BLaER1 (cell line): ENCODE results near the gene H1-8.
A peak's percentile ranks its signal among the peaks of the same experiment; 100 is the strongest.

Experiments
- H3K27ac ChIP-seq: shearing (Covaris generic); formaldehyde crosslinking; 2 replicates; pipeline ENCODE4 v1.8.1; 2022
- H3K27me3 ChIP-seq: shearing (Covaris generic); formaldehyde crosslinking; 2 replicates; pipeline ENCODE4 v1.8.1; 2022
- H3K36me3 ChIP-seq: shearing (Covaris generic); formaldehyde crosslinking; 2 replicates; pipeline ENCODE4 v1.8.1; 2022
- H3K4me1 ChIP-seq: shearing (Covaris generic); formaldehyde crosslinking; 2 replicates; pipeline ENCODE4 v1.8.1; 2022
- H3K4me2 ChIP-seq: shearing (Covaris generic); formaldehyde crosslinking; 2 replicates; pipeline ENCODE4 v1.8.1; 2022
- H3K4me3 ChIP-seq: shearing (Covaris generic); formaldehyde crosslinking; 2 replicates; pipeline ENCODE4 v1.8.1; 2022
- H3K9ac ChIP-seq: shearing (Covaris generic); formaldehyde crosslinking; 2 replicates; pipeline ENCODE4 v1.8.1; 2022
- H3K9me3 ChIP-seq: shearing (Covaris generic); formaldehyde crosslinking; 2 replicates; pipeline ENCODE4 v1.8.1; 2022
- H4K20me1 ChIP-seq: shearing (Covaris generic); formaldehyde crosslinking; 2 replicates; pipeline ENCODE4 v1.8.1; 2022
- Cebpa-rat ChIP-seq: shearing (Covaris generic); IDR thresholded peaks from 2 replicates; pipeline ENCODE4 v1.8.1; 2022

H1-8 gene

DNA sequence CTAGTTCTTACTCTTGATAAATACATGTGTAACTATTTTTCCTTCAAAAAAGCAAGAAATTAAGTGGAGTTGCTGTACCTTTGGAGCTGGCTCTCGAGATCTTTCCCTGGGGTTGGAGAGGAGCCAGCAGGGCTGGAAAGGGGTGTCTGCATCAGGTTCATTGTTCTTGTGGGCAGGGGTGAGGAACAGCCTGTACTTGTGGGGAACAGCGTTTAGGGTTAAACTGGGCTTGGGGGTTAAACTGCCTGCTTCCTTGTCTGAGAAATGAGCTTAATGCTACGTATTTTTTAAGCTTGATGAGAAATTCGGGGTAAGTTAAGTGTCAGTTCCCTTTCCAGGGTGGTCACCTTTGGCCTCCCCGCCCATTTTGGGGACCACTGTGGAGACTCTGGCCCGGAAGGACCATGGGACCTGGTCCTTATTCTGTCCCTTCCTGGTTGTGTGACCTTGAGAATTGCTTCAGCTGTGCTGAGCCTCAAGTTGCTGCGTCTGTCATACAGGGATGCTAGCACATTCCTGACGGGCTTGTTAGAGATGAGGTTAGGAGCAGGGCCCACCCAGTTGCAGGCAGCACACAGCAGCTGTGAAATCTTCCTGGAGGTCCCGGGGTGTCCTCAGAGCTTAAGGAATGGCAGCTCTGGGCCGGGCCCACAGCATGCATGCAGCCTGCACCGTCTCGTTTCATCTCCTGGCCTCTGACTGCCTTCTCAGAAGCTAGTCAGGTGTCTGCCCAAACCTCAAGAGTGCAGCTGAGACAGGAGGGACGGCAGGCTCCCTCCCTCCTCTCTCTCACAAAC is 11.6 kb downstream of the H1-8 start:
- Histone ChIP-seq H3K4me1 (peaks cover 90% of the 10 kb centered on the region), H3K4me3 (0 out of 2 replicates have a peak overlapping the region, but pooled peaks have one; percentile 29), H3K9me3 (no peaks in the 10 kb centered on the region), H4K20me1 (no peaks in the 10 kb centered on the region), H3K4me2 (peak overlapping the region; percentile 88), H3K9ac (peak overlapping the region; percentile 68), H3K27me3 (no peaks in the 10 kb centered on the region), H3K36me3 (peaks cover 38% of the 10 kb centered on the region), H3K27ac (peak overlapping the region; percentile 93)
- TF ChIP-seq Cebpa-rat = no peak

DNA sequence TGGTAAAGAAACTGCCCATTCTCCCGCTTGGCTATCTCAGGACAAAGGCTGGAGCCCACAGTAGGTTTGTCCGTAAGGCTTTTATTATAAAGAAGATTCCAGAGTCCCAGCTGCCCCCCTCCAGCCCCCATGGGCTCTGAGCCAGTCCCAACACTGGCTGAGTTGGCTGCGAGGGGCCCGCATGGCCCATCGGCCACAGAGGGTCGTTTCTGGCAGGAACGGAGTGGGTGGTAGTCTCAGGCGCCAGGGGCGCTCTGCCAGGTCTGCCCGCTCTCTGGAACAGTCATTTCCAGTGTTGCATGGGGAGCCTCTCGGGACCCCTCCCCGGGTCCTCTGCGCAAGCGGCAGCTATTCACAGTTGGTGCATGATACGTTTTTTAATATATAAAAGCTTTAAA is 12.2 kb downstream of the H1-8 start:
- Histone ChIP-seq H4K20me1 (no peaks in the 10 kb centered on the region), H3K27me3 (no peaks in the 10 kb centered on the region), H3K4me3 (peak overlapping the region; percentile 29; the same call in 1 of the 2 replicates), H3K4me1 (peaks cover 94% of the 10 kb centered on the region), H3K9me3 (no peaks in the 10 kb centered on the region), H3K9ac (peak overlapping the region; percentile 68), H3K27ac (peak overlapping the region; percentile 93), H3K4me2 (peak overlapping the region; percentile 88), H3K36me3 (peaks cover 44% of the 10 kb centered on the region)
- TF ChIP-seq Cebpa-rat = no peak

DNA sequence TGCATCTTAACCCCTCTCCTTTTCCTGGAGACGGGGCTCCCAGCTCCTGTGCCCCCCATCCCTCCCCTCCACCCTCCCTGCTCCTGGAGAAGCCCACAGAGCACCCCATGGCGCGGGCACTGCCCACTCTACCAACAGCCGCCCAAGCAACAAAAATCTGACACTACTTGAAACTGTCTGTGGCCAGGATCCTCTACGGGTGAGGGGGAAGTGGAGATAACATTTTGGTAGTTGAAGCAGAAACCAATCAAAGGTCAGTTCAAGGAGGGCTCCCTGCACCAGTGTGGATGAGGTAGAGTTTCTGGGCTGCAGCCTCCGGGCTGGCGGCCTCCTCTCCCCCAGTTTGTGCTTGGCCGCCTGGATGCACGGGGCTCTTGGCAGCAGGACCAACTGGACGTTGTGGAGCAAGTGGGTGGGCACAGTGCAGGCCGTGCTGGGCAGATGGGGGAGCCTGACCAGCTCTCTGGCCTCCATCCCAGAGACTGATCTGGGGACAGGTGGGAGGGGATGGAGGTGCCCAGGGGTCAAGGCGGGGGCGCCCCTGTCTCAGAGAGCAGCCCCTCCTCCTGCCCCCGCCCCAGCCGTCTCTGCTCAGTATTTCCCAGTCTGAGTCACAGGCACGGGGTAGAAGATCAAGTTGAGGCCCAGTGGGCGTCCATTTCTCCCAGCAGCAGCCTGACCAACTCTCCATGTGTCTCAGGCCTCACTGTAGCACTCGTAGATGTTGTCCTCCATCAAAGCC is 12.8 kb downstream of the H1-8 start:
- H3K27ac ChIP-seq = peak overlapping the region; percentile 93
- peak overlapping the region; percentile 29; the same call in 1 of the 2 replicates for H3K4me3 ChIP-seq
- peaks cover 45% of the 10 kb centered on the region for H3K36me3 ChIP-seq
- H3K4me2 ChIP-seq = peak overlapping the region; percentile 88
- no peaks in the 10 kb centered on the region for H3K27me3 ChIP-seq
- TF ChIP-seq Cebpa-rat = no peak
- no peaks in the 10 kb centered on the region for H3K9me3 ChIP-seq
- no peaks in the 10 kb centered on the region for H4K20me1 ChIP-seq
- H3K9ac ChIP-seq = peak overlapping the region; percentile 68
- H3K4me1 ChIP-seq = peaks cover 94% of the 10 kb centered on the region

DNA sequence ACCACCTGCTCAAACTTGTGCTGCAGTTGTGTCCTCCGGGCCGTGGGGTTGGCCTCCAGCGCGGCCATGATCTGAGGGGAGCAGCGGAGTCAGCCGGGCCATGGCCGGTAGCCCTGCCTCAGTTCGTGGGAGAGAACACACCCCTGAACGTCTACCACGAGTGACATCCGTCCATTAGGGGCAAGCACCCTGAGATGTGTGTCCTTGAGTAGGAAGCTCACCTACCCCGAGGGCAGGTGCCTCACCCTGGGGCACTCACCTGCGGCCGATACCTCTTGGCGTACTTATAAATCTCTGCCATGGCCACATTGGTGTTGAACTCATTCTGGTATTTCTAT is 13.4 kb downstream of the H1-8 start:
- H3K36me3 ChIP-seq = peaks cover 45% of the 10 kb centered on the region
- H3K27ac ChIP-seq = peak overlapping the region; percentile 93
- H4K20me1 ChIP-seq = no peaks in the 10 kb centered on the region
- peaks cover 95% of the 10 kb centered on the region for H3K4me1 ChIP-seq
- H3K4me3 ChIP-seq = no peak overlapping the region; the same call in 1 of the 2 replicates
- H3K9ac ChIP-seq = peak overlapping the region; percentile 45
- TF ChIP-seq Cebpa-rat = no peak
- no peaks in the 10 kb centered on the region for H3K9me3 ChIP-seq
- peak overlapping the region; percentile 88 for H3K4me2 ChIP-seq
- no peaks in the 10 kb centered on the region for H3K27me3 ChIP-seq

DNA sequence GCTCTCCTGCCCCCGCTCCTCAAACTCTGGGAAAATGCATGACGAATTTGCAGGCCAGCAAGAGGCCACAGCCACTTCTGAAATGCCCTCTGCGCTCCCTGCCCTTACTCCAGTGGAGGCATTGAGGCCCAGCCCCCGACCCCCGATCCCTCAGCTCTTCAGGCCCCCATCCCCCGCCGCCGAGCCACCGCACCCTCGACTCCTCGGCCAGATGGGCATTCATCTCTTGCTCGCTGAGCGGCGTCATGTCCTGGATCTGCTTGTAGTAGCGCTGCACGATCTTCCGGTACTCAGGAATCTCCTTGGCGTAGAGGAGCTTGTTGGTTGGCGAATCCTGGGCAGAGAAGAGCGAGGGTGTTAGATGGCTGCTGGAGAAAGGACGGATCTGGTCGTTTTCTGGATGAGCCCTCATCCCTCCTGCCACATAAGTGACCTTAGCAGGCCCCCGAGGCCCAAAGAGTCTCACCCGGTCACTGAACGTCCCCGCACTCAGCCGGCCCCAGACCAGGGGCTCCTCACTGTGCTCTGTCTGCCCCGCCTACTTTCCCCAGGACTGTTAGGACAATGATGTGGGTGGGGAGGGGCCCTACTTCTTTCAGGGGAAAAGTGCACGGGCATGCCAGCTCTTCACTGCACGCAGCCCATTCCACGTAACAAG is 14.0 kb downstream of the H1-8 start:
- Histone ChIP-seq H3K27me3 (no peaks in the 10 kb centered on the region), H3K9me3 (no peaks in the 10 kb centered on the region), H3K4me3 (no peak overlapping the region), H3K27ac (peak overlapping the region; percentile 93), H3K36me3 (peaks cover 48% of the 10 kb centered on the region), H3K9ac (peak overlapping the region; percentile 45; the same call in 1 of the 2 replicates), H3K4me1 (peaks cover 100% of the 10 kb centered on the region), H3K4me2 (peak overlapping the region; percentile 88), H4K20me1 (no peaks in the 10 kb centered on the region)
- TF ChIP-seq Cebpa-rat = no peak

DNA sequence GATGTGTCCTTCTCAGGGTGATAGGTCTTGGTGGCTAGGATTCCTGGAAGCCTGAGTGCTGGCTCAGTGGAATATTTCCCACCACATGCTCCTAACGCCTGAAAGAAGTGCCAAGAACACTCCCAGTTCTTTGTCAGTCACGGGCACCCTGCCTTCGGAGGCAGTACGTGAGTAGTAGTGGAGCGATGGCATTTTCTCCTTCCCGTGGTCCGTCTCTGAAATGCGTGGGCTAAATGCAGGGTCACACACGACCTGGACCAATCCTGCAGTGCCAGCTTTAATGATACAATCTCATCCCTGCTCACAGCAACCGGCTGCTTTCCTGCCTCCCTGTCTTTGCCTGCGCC is 14.5 kb downstream of the H1-8 start:
- Histone ChIP-seq H3K27ac (peak overlapping the region; percentile 93), H3K9me3 (no peaks in the 10 kb centered on the region), H3K9ac (peak overlapping the region; percentile 79), H3K4me2 (peak overlapping the region; percentile 88), H3K27me3 (no peaks in the 10 kb centered on the region), H4K20me1 (no peaks in the 10 kb centered on the region), H3K36me3 (peaks cover 53% of the 10 kb centered on the region), H3K4me1 (peaks cover 100% of the 10 kb centered on the region), H3K4me3 (no peak overlapping the region)
- no peak for TF ChIP-seq Cebpa-rat

DNA sequence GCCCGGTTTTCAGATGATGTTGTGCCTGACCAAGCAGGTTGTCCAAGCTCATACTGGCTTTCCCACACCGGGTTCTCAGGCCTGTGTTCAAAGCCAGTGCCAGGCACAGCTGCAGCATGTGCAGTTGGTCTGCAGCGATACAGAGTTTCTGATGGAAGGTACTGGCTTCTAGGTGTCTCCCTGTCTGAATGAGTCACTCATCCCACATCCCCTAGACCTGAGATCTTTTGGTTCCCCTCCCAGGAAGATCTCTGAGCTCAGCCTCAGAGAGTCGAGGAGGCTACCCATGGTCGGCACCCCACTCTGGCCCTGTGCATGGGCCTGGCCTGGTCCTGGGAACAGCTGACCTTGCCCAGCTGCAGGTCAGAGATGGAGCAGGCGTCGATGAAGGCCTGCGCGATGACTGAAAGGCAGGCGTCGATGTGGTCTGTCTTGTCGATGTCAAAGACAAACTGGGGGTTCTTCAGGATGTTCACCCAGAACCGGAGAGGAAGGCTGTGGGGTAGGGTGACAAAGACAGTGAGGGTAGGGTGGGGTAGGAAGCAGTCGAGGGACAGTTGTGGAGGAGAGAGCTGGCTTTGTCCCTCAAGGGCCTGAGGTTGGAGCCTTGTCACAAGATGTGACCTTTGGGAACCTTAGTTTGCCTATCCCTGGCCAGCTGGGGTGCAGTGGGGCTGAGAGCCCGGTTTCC is 15.3 kb downstream of the H1-8 start:
- H3K27ac ChIP-seq = peak overlapping the region; percentile 93
- H3K9me3 ChIP-seq = no peaks in the 10 kb centered on the region
- H3K4me2 ChIP-seq = peak overlapping the region; percentile 88
- H3K9ac ChIP-seq = peak overlapping the region; percentile 79
- peaks cover 60% of the 10 kb centered on the region for H3K36me3 ChIP-seq
- no peaks in the 10 kb centered on the region for H3K27me3 ChIP-seq
- no peak for TF ChIP-seq Cebpa-rat
- peaks cover 98% of the 10 kb centered on the region for H3K4me1 ChIP-seq
- no peaks in the 10 kb centered on the region for H4K20me1 ChIP-seq
- H3K4me3 ChIP-seq = peak overlapping the region; percentile 59

DNA sequence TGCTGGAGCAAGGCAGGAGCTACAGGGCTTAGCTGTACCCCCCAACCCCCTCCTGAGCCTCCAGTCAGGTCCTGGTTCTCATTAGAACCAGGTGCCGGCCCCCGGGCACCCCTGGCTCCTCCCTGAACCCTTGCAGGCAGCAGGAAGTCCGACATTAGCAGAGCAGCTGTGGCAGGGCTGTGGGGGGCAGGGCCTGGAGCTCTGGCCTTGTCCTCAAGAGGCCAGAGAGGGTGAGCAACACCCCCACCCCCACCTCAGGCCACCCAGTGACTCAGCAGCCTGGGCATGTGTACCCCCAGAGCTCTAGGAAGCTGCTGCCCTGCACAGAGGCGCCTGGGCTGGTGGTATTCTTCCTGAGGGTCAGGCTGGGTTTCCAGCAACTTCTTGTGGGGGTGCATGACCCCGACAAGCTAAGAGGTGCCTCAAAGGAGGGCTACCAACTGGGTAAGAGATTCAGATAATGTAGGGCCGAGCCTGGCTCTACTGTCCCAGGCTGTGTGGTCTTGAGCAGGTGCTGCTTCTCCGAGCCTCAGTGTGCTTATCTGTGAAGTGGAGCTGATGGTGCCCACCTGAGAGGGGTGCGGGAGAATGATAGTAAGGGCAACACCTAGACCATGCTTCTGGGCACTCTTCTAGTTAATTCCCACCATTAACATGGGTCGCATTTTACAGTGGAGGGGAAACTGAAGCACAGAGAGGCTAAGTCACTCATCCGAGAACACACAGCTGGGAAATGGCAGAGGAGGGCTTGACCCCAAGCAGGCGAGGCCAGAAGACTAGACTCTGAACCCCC is 16.0 kb downstream of the H1-8 start:
- Histone ChIP-seq H3K27me3 (no peaks in the 10 kb centered on the region), H3K4me1 (peaks cover 90% of the 10 kb centered on the region), H3K9me3 (no peaks in the 10 kb centered on the region), H3K27ac (peak overlapping the region; percentile 93), H3K36me3 (peaks cover 68% of the 10 kb centered on the region), H3K4me3 (peak overlapping the region; percentile 59), H3K4me2 (peak overlapping the region; percentile 88), H4K20me1 (no peaks in the 10 kb centered on the region), H3K9ac (peak overlapping the region; percentile 79)
- TF ChIP-seq Cebpa-rat = no peak

DNA sequence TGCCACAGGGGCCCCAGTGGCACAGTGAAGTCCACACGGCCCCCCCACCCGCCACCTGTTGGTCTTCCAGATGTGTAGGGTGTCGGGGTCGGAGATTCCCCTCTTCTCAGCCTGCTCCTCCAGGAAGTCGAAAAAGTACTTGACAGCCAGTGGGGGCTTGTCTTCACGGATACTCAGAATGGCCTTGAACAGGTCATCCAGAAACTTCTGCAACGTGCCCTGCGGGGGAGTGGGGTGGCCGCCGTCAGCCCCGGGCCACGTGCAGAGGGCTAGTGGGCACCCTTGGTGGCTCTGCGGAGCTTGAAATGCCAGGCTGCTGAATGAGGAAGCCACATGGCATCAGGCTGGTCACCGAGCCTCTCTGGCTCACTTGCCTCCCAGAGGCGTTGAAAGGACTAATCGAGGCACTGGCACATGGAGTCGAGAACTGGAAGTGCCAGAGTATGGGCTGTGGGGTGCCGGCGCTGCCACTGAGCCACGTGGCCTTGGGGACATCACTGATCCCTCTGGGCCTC is 16.6 kb downstream of the H1-8 start:
- Histone ChIP-seq H3K4me1 (peaks cover 84% of the 10 kb centered on the region), H3K27ac (peak overlapping the region; percentile 93), H3K27me3 (no peaks in the 10 kb centered on the region), H3K9me3 (no peaks in the 10 kb centered on the region), H3K9ac (peak overlapping the region; percentile 79), H3K36me3 (peaks cover 74% of the 10 kb centered on the region), H3K4me2 (peak overlapping the region; percentile 88), H3K4me3 (peak overlapping the region; percentile 59), H4K20me1 (no peaks in the 10 kb centered on the region)
- no peak for TF ChIP-seq Cebpa-rat
